ENCODE measurements around the gene GALNTL6.

Gene GALNTL6

DNA sequence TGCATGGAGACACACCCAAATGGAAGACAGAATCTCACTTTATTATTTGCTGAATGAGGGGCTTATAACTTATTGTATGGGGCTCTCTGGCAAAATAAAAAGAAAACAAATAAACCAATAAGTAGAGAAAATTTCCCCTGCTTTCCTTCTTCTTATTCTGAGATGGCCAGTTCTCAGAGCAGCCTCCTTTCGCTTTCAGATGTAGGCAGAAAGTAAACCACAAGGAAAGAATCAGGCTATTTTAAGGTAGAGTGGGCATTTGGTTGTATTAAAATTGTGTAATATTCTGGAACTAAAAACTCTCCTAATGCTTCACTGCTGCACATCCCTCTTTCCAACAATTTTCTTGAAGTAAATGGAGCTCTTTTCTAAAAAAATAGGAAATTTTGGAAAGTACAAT, 241.8 kb downstream of the GALNTL6 start:
- Histone ChIP-seq H3K9ac (ENCODE audit: low read length) (no peak overlapping the region), H4K20me1 (ENCODE audit: low read depth, low read length) (no peaks in the 10 kb centered on the region), H3K4me2 (ENCODE audit: low read depth, low read length, poor library complexity, severe bottlenecking) (no peak overlapping the region), H3K36me3 (ENCODE audit: low read length) (no peaks in the 10 kb centered on the region), H2AFZ (ENCODE audit: low read depth, low read length, severe bottlenecking) (no peak overlapping the region), H3F3A (ENCODE audit: insufficient read depth) (no peaks in the 10 kb centered on the region), H3K9me2 (replicated peaks; ENCODE audit: insufficient read depth, low read length) (no peaks in the 10 kb centered on the region), H3K27ac (ENCODE audit: low read depth, low read length) (no peak overlapping the region), H3K9me3 (ENCODE audit: insufficient read depth, low read length) (no peaks in the 10 kb centered on the region), H3K27me3 (ENCODE audit: low read length) (no peaks in the 10 kb centered on the region), H3K79me2 (ENCODE audit: insufficient read depth, low read length) (no peaks in the 10 kb centered on the region), H3K4me3 (ENCODE audit: insufficient read depth, low read length, poor library complexity, severe bottlenecking) (no peak overlapping the region)
- no peak for TF ChIP-seq EZH2phosphoT487 (conservative IDR thresholded peaks at IDR 0.05; ENCODE audit: low read length)
- TF ChIP-seq, protein P1, sequence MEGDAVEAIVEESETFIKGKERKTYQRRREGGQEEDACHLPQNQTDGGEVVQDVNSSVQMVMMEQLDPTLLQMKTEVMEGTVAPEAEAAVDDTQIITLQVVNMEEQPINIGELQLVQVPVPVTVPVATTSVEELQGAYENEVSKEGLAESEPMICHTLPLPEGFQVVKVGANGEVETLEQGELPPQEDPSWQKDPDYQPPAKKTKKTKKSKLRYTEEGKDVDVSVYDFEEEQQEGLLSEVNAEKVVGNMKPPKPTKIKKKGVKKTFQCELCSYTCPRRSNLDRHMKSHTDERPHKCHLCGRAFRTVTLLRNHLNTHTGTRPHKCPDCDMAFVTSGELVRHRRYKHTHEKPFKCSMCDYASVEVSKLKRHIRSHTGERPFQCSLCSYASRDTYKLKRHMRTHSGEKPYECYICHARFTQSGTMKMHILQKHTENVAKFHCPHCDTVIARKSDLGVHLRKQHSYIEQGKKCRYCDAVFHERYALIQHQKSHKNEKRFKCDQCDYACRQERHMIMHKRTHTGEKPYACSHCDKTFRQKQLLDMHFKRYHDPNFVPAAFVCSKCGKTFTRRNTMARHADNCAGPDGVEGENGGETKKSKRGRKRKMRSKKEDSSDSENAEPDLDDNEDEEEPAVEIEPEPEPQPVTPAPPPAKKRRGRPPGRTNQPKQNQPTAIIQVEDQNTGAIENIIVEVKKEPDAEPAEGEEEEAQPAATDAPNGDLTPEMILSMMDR (IDR thresholded peaks at IDR 0.05; ENCODE audit: insufficient read depth, low read length, poor library complexity, severe bottlenecking): no peak

DNA sequence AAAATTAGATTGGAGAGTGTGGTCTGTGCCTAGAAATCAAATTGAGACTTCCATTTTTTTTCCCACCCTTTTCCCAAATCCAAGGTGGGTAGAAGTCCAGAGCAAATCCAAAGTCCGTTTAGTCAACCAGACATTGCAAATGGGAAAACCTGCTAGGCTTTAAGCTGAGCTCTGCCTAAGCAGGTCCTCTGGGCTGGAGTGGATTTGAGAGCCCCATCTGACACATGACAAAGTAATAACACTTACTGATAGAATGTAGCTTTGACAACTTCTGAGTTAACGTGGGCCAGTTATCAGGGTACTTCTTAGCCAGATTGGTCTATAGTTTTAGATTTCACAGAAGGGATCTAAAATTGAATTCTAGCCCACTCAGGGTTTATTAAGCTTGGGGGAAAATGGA, 242.3 kb downstream of the GALNTL6 start:
- no peaks in the 10 kb centered on the region for H3K27me3 ChIP-seq (ENCODE audit: low read length)
- no peaks in the 10 kb centered on the region for H3K9me3 ChIP-seq (ENCODE audit: insufficient read depth, low read length)
- H3K9me2 ChIP-seq (replicated peaks; ENCODE audit: insufficient read depth, low read length): no peaks in the 10 kb centered on the region
- no peak overlapping the region for H2AFZ ChIP-seq (ENCODE audit: low read depth, low read length, severe bottlenecking)
- H4K20me1 ChIP-seq (ENCODE audit: low read depth, low read length): no peaks in the 10 kb centered on the region
- H3K4me2 ChIP-seq (ENCODE audit: low read depth, low read length, poor library complexity, severe bottlenecking): no peak overlapping the region
- no peaks in the 10 kb centered on the region for H3F3A ChIP-seq (ENCODE audit: insufficient read depth)
- no peak overlapping the region for H3K4me3 ChIP-seq (ENCODE audit: insufficient read depth, low read length, poor library complexity, severe bottlenecking)
- H3K9ac ChIP-seq (ENCODE audit: low read length): no peak overlapping the region
- no peaks in the 10 kb centered on the region for H3K36me3 ChIP-seq (ENCODE audit: low read length)
- TF ChIP-seq, protein P1 (IDR thresholded peaks at IDR 0.05; ENCODE audit: insufficient read depth, low read length, poor library complexity, severe bottlenecking): no peak
- TF ChIP-seq EZH2phosphoT487 (conservative IDR thresholded peaks at IDR 0.05; ENCODE audit: low read length): no peak
- no peak overlapping the region for H3K27ac ChIP-seq (ENCODE audit: low read depth, low read length)
- H3K79me2 ChIP-seq (ENCODE audit: insufficient read depth, low read length): no peaks in the 10 kb centered on the region

DNA sequence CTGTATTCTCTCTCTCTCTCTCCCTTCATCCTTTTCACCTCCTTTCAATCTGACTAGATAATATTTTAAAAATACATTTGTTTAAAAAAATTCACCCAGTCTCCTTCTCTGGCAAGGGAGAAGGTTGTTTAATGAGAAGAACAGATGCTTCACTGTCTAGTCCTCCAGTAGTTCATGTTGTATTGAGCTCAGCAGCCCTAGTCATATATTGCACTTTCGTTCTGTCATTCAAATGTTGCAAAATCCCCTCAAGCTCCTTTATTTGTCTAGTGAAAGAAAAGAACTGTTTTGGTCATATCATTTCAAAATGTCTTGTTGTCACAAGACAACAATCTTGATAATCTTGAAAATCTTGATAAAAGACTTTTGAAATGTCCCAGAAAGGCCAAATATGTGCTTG, 248.0 kb downstream of the GALNTL6 start:
- Histone ChIP-seq H3K36me3 (ENCODE audit: low read length) (no peaks in the 10 kb centered on the region), H3K9me3 (ENCODE audit: insufficient read depth, low read length) (no peaks in the 10 kb centered on the region), H3K9me2 (replicated peaks; ENCODE audit: insufficient read depth, low read length) (no peaks in the 10 kb centered on the region), H3K27me3 (ENCODE audit: low read length) (no peaks in the 10 kb centered on the region), H3K9ac (ENCODE audit: low read length) (no peak overlapping the region), H3K27ac (ENCODE audit: low read depth, low read length) (no peak overlapping the region), H3K79me2 (ENCODE audit: insufficient read depth, low read length) (no peaks in the 10 kb centered on the region), H3K4me2 (ENCODE audit: low read depth, low read length, poor library complexity, severe bottlenecking) (no peak overlapping the region), H3K4me3 (ENCODE audit: insufficient read depth, low read length, poor library complexity, severe bottlenecking) (no peak overlapping the region), H3F3A (ENCODE audit: insufficient read depth) (no peaks in the 10 kb centered on the region), H2AFZ (ENCODE audit: low read depth, low read length, severe bottlenecking) (no peak overlapping the region), H4K20me1 (ENCODE audit: low read depth, low read length) (no peaks in the 10 kb centered on the region)
- TF ChIP-seq EZH2phosphoT487 (conservative IDR thresholded peaks at IDR 0.05; ENCODE audit: low read length): no peak
- TF ChIP-seq, protein P1 (IDR thresholded peaks at IDR 0.05; ENCODE audit: insufficient read depth, low read length, poor library complexity, severe bottlenecking): no peak
